OCI-LY1 (cell line): ENCODE results near the gene NPTX2.

ENCODE experiments used
- H2AFZ ChIP-seq: fragments of 200-600 bp; sonication (generic), shearing (Covaris generic); 2 replicates; pipeline ENCODE4 v1.6.0; 2014; ENCODE audit warnings: antibody characterized with exemption, mild to moderate bottlenecking, low read length
- H3F3A ChIP-seq: fragments of 200-600 bp; sonication (generic), shearing (Covaris generic); 2 replicates; pipeline ENCODE4 v1.6.0; 2014; ENCODE audit warnings: mild to moderate bottlenecking, antibody characterized with exemption, low read length, moderate library complexity; ENCODE audit not compliant: insufficient read depth
- H3K27ac ChIP-seq: fragments of 200-600 bp; sonication (generic); 2 replicates; pipeline ENCODE4 v1.5.1; 2014; ENCODE audit warnings: low read length, mixed run types, mild to moderate bottlenecking, low read depth; ENCODE audit not compliant: poor library complexity, severe bottlenecking
- H3K27me3 ChIP-seq: fragments of 200-600 bp; sonication (generic); 2 replicates; pipeline ENCODE4 v1.6.0; 2014; ENCODE audit warnings: antibody characterized with exemption, mild to moderate bottlenecking, low read length, moderate library complexity; ENCODE audit not compliant: insufficient read depth
- H3K36me3 ChIP-seq: fragments of 200-600 bp; sonication (generic); 2 replicates; pipeline ENCODE4 v1.6.1; 2014; ENCODE audit warnings: mild to moderate bottlenecking, antibody characterized with exemption, low read length, moderate library complexity, mixed read lengths; ENCODE audit not compliant: insufficient read depth
- H3K4me1 ChIP-seq: fragments of 200-600 bp; sonication (generic); 2 replicates; pipeline ENCODE4 v1.5.1; 2014; ENCODE audit warnings: mild to moderate bottlenecking, low read length, moderate library complexity; ENCODE audit not compliant: insufficient read depth, severe bottlenecking
- H3K4me2 ChIP-seq: fragments of 200-600 bp; sonication (generic), shearing (Covaris generic); 2 replicates; pipeline ENCODE4 v1.6.1; 2014; ENCODE audit warnings: low read length
- H3K4me3 ChIP-seq: fragments of 200-600 bp; sonication (generic); 2 replicates; pipeline ENCODE4 v1.5.1; 2014; ENCODE audit warnings: low read length, low read depth, mild to moderate bottlenecking, mixed read lengths; ENCODE audit not compliant: poor library complexity, severe bottlenecking
- H3K79me2 ChIP-seq: fragments of 200-600 bp; shearing (Covaris generic); 2 replicates; pipeline ENCODE4 v1.6.1; 2016; ENCODE audit warnings: mixed run types, low read length, mixed read lengths; ENCODE audit not compliant: insufficient read depth
- H3K9ac ChIP-seq: fragments of 200-600 bp; sonication (generic), shearing (Covaris generic); 2 replicates; pipeline ENCODE4 v1.6.1; 2014; ENCODE audit warnings: mild to moderate bottlenecking, low read length, mixed read lengths
- H3K9me2 ChIP-seq: fragments of 200-600 bp; sonication (generic), shearing (Covaris generic); 2 replicates; pipeline ENCODE4 v1.6.1; 2014; ENCODE audit warnings: low read depth, mild to moderate bottlenecking, low read length, mixed read lengths
- H3K9me3 ChIP-seq: fragments of 200-600 bp; shearing (Covaris generic); 2 replicates; pipeline ENCODE4 v1.6.1; 2014; ENCODE audit warnings: low read length, mixed read lengths
- H4K20me1 ChIP-seq: fragments of 200-600 bp; sonication (generic), shearing (Covaris generic); 2 replicates; pipeline ENCODE4 v1.6.0; 2016; ENCODE audit warnings: mild to moderate bottlenecking, low read length; ENCODE audit not compliant: insufficient read depth
- CTCF ChIP-seq: fragments of 200-600 bp; sonication (generic), shearing (Covaris generic); IDR thresholded peaks from 2 replicates; pipeline ENCODE4 v1.5.1; 2017; ENCODE audit warnings: mild to moderate bottlenecking, antibody characterized with exemption, low read length, moderate library complexity, mixed read lengths
- EZH2 ChIP-seq: fragments of 200-600 bp; sonication (generic), shearing (Covaris generic); IDR thresholded peaks from 2 replicates; pipeline ENCODE4 v1.8.0; 2017; ENCODE audit warnings: borderline replicate concordance, mixed run types, mild to moderate bottlenecking, antibody characterized with exemption, low read length, moderate library complexity, mixed read lengths

NPTX2 gene, protein sequence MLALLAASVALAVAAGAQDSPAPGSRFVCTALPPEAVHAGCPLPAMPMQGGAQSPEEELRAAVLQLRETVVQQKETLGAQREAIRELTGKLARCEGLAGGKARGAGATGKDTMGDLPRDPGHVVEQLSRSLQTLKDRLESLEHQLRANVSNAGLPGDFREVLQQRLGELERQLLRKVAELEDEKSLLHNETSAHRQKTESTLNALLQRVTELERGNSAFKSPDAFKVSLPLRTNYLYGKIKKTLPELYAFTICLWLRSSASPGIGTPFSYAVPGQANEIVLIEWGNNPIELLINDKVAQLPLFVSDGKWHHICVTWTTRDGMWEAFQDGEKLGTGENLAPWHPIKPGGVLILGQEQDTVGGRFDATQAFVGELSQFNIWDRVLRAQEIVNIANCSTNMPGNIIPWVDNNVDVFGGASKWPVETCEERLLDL

GRCh38 chr7:98617051-98617959, at the start of gene NPTX2:
Gene NPTX2, plus strand, starts transcription at chr7:98617285. Its CDS starts 177 bp downstream, at chr7:98617462.
- H3K27me3 ChIP-seq = peaks cover 16% of the 10 kb centered on the region
- no peak within 1 kb of the TSS for H3K4me3 ChIP-seq
- TF ChIP-seq CTCF = no peak
- TF ChIP-seq EZH2 = no peak

GRCh38 chr7:98567991-98568390, 49.1 kb upstream of the NPTX2 start:
- Histone ChIP-seq H3K4me1 (no peaks in the 10 kb centered on the region), H3K9me2 (no peaks in the 10 kb centered on the region), H3F3A (no peaks in the 10 kb centered on the region), H4K20me1 (no peaks in the 10 kb centered on the region), H3K79me2 (no peaks in the 10 kb centered on the region), H3K36me3 (no peaks in the 10 kb centered on the region; the same call in 1 of the 2 replicates), H3K27me3 (peaks cover 25% of the 10 kb centered on the region; the same call in 1 of the 2 replicates), H3K27ac (no peak overlapping the region), H3K9me3 (no peaks in the 10 kb centered on the region; the same call in 1 of the 2 replicates), H3K4me3 (no peak overlapping the region), H3K9ac (no peak overlapping the region), H3K4me2 (no peak overlapping the region), H2AFZ (no peak overlapping the region)
- TF ChIP-seq CTCF = no peak
- no peak for TF ChIP-seq EZH2

More at GRCh38 chr7:98617051-98617959, at the start of gene NPTX2:
- no peak within 1 kb of the TSS for H3K4me2 ChIP-seq
- H3F3A ChIP-seq = no peaks in the 10 kb centered on the region
- no peak within 1 kb of the TSS for H3K9ac ChIP-seq
- H3K4me1 ChIP-seq = peaks cover 12% of the 10 kb centered on the region
- H2AFZ ChIP-seq = no peak within 1 kb of the TSS
- H3K9me2 ChIP-seq = no peaks in the 10 kb centered on the region
- H3K79me2 ChIP-seq = no peaks in the 10 kb centered on the region
- no peaks in the 10 kb centered on the region for H4K20me1 ChIP-seq
- no peak within 1 kb of the TSS for H3K27ac ChIP-seq
- H3K36me3 ChIP-seq = no peaks in the 10 kb centered on the region
- H3K9me3 ChIP-seq = no peaks in the 10 kb centered on the region

DNA sequence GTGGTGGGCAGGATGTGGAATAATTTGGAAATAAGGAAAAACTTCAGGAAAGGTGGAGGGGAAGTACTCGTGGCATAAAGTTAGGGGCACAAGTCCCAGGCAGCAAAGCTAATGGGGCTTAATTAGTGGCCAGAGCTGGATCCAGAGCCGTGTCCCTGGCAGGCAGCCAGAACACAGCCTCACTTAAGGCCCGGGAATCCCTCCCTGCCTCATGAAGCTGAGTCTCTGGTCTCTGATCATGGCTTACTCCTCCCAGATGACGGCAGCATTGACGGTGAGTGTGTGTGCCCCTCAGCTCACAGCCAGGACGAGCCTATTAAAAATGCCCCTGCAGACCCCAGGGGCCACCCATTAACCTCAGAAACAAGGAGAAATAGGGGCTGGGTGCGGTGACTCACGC, 48.2 kb upstream of the NPTX2 start:
- no peak overlapping the region for H3K4me2 ChIP-seq
- H2AFZ ChIP-seq = no peak overlapping the region
- peaks cover 24% of the 10 kb centered on the region; the same call in 1 of the 2 replicates for H3K27me3 ChIP-seq
- no peak overlapping the region for H3K9ac ChIP-seq
- no peak overlapping the region for H3K4me3 ChIP-seq
- no peaks in the 10 kb centered on the region for H4K20me1 ChIP-seq
- no peaks in the 10 kb centered on the region for H3F3A ChIP-seq
- no peaks in the 10 kb centered on the region for H3K9me2 ChIP-seq
- no peaks in the 10 kb centered on the region for H3K79me2 ChIP-seq
- no peak overlapping the region for H3K27ac ChIP-seq
- TF ChIP-seq EZH2 = no peak
- no peak for TF ChIP-seq CTCF
- H3K36me3 ChIP-seq = no peaks in the 10 kb centered on the region; the same call in 1 of the 2 replicates
- no peaks in the 10 kb centered on the region; the same call in 1 of the 2 replicates for H3K9me3 ChIP-seq
- no peaks in the 10 kb centered on the region for H3K4me1 ChIP-seq
